Spleen (tissue), 11 donors: Measurements from ENCODE around the gene EDEM1. TPM values are rescaled to one million over a fixed set of nuclear protein-coding genes. Genes with fewer than 3 reads are reported as not detected.

Source experiments
- DNase-seq: peaks from one replicate; pipeline ENCODE4 v3.0.0-alpha.2; 2020
- H3K27ac ChIP-seq, 8 donors: fragments of 200-600 bp; sonication (generic) in 7 of 8; 1 replicate in 4 of 8; 2 replicates in 4 of 8; pipeline versions ENCODE4 v1.5.0 to v1.8.0; 2016 to 2021; ENCODE audit warnings: inconsistent platforms in 4 of 8, mild to moderate bottlenecking in 4 of 8, moderate library complexity in 1 of 8
- H3K27me3 ChIP-seq, 7 donors: fragments of 200-600 bp; sonication (generic) in 6 of 7; replicated peaks in 1 of 7; 1 replicate in 4 of 7; 2 replicates in 3 of 7; pipeline versions ENCODE4 v1.5.0 to v1.8.0; 2016 to 2021; ENCODE audit warnings: inconsistent platforms in 3 of 7, mild to moderate bottlenecking in 1 of 7
- H3K36me3 ChIP-seq, 6 donors: fragments of 200-600 bp; sonication (generic) in 5 of 6; 1 replicate in 4 of 6; 2 replicates in 2 of 6; pipeline versions ENCODE4 v1.5.0 to v1.8.0; 2016 to 2021; ENCODE audit warnings: inconsistent platforms in 2 of 6
- H3K4me1 ChIP-seq, 6 donors: fragments of 200-600 bp; sonication (generic) in 5 of 6; 1 replicate in 3 of 6; 2 replicates in 3 of 6; pipeline versions ENCODE4 v1.5.0 to v1.8.0; 2016 to 2021; ENCODE audit warnings: inconsistent platforms in 3 of 6
- H3K4me3 ChIP-seq, 8 donors: fragments of 200-600 bp; sonication (generic) in 7 of 8; 1 replicate in 4 of 8; 2 replicates in 4 of 8; pipeline versions ENCODE4 v1.5.0 to v1.8.0; 2016 to 2021; ENCODE audit warnings: inconsistent platforms in 4 of 8, mild to moderate bottlenecking in 4 of 8, moderate library complexity in 2 of 8
- H3K9me3 ChIP-seq, 8 donors: fragments of 200-600 bp; sonication (generic) in 7 of 8; 1 replicate in 4 of 8; 2 replicates in 4 of 8; pipeline versions ENCODE4 v1.5.0 to v1.8.0; 2016 to 2021; ENCODE audit warnings: inconsistent platforms in 4 of 8
- POLR2A ChIP-seq, 3 donors: fragments of 450-650 bp; IDR thresholded peaks; one replicate each; pipeline ENCODE4 v1.5.1; 2017; ENCODE audit warnings: antibody characterized with exemption in 3 of 3, mild to moderate bottlenecking in 1 of 3
- POLR2AphosphoS5 ChIP-seq, 3 donors: sonication (generic); formaldehyde crosslinking; IDR thresholded peaks; one replicate each; pipeline ENCODE4 v1.5.1; 2017; ENCODE audit warnings: antibody characterized with exemption in 3 of 3
- WGBS, 5 donors: extraction: QIAGEN DNeasy Blood & Tissue Kit in 3 of 5; methylation state at CpG; one replicate each; pipeline versions ENCODE4 v1.1.5 to v1.1.7; 2013 to 2018; 5-methylcytosine and 5-hydroxymethylcytosine counted together
- intact Hi-C: fragments of 100-400 bp; cut with DNase I; formaldehyde crosslinking; loops from one replicate; pipeline ENCODE4 v1.15.0; 2023; ENCODE audit warnings: low total_unique reads
- polyA plus RNA-seq, 3 donors: library from polyadenylated mRNA; stranded (reverse); fragments of 200-250 nt; gene quantifications; one replicate each; pipeline ENCODE4 v1.2.1, GENCODE V29; 2013
- total RNA-seq, 7 donors: library from RNA; depleted of rRNA in 3 of 7; stranded (reverse); fragments of >200 nt in 3 of 7; fragmentation: NEBNext Ultra II Directional in 4 of 7; extraction: Animal tissue kit (Norgen Biotek cat#: 25700) in 4 of 7; gene quantifications; one replicate each; pipeline versions ENCODE4 v1.1.0 to v1.2.1, GENCODE V29; 2016 to 2021
- TF ChIP-seq, protein P1 (sequence below), 11 experiments: fragments of 200-600 bp in 7 of 11; fragments of 450-650 bp in 4 of 11; sonication (generic) in 4 of 11; IDR thresholded peaks in 8 of 11; conservative IDR thresholded peaks in 3 of 11; 1 replicate in 7 of 11; 2 replicates in 4 of 11; pipeline versions ENCODE4 v1.4.0 to v1.8.0; 2016 to 2021; ENCODE audit warnings: antibody characterized with exemption in 11 of 11, inconsistent platforms in 4 of 11, mild to moderate bottlenecking in 1 of 11
- donor health status: healthy with polysubstance abuse.
- donor health status: DM: no; HTN: no; CAD: no; lungs with moderate emphysema.
- donor health status: DM: no; HTN: no; CAD: no.
- donor health status: Bipolar disorder and iron deficiency.
- donor health status: healthy.
- donor health status: DM: no; HTN: no; CAD: no.
- donor health status: DM: yes; HTN: yes; CAD: no.

EDEM1 gene
- total and polyA plus RNA-seq, 10 donors, result 8.4 to 174 (median 73.8) TPM

DNA sequence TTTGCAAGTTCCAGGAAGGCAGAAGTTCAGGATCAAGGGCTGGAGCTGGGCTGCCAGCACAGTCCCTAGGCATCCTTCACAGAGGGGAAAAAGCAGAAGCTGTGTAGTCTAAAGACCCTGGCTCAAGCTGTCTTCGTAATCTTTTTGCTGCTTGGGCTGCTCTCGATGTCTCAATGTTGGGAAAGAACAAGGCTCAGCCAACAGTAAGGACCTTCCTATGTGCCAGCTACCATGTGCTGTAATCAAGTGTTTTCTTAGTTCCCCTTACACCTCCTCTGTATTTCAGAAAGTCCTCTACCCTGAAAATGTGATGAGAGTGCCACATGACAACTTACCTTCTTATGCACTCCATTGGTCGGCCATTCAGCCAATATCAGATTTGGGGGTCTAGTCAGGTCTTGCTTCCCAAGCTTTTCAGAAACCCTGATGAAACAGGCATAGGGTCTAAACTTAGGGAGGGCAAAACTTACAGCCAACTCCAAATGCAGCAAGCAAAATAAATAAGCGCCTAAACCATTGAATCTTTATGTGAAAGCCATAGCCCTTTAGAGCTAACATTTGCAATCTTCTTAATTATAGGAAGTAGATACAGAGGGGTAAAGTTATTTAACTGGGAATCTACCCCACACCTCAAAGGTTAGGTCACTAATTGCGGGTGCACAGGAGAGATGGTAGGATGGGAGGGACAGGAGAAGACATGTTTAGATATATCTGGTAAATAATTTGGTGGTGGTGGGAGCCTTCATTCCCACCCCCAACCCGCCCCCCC lies 1.2 kb upstream of the EDEM1 start:
- intact Hi-C loops, result loop anchor here (5.0 kb wide), 1 partner anchor 64 kb away; the partner anchor contains the start of gene ARL8B

DNA sequence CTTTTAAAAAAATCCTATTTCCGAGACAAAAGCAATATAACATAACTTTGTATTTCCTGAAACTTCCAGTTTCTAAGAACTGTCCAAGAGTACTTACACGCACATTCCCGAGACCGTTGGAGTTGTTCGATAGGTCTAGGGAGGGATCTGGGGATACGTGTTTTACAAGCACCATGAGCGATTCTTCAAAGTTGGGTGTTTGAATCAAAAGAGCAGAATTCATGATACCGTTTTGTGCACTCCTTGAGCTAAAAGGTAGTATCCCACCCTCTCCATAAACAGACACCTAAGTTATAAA lies 700 bp upstream of the EDEM1 start:
- intact Hi-C loops, result loop anchor here (5.0 kb wide), 1 partner anchor 65 kb away; the partner anchor contains the start of gene ARL8B
- 5 to 17% (median 8%) methylated on average over 8 of the region's 8 CpGs for WGBS, 5 donors
- H3K4me1 ChIP-seq, result peaks cover 34 to 86% (median 84%) of the 10 kb centered on the region in 6 donors

More for the DNA sequence above, 1.2 kb upstream of the EDEM1 start:
- TF ChIP-seq, protein P1, sequence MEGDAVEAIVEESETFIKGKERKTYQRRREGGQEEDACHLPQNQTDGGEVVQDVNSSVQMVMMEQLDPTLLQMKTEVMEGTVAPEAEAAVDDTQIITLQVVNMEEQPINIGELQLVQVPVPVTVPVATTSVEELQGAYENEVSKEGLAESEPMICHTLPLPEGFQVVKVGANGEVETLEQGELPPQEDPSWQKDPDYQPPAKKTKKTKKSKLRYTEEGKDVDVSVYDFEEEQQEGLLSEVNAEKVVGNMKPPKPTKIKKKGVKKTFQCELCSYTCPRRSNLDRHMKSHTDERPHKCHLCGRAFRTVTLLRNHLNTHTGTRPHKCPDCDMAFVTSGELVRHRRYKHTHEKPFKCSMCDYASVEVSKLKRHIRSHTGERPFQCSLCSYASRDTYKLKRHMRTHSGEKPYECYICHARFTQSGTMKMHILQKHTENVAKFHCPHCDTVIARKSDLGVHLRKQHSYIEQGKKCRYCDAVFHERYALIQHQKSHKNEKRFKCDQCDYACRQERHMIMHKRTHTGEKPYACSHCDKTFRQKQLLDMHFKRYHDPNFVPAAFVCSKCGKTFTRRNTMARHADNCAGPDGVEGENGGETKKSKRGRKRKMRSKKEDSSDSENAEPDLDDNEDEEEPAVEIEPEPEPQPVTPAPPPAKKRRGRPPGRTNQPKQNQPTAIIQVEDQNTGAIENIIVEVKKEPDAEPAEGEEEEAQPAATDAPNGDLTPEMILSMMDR (IDR thresholded peaks at IDR 0.05 in 8 of 11, conservative IDR thresholded peaks at IDR 0.05 in 3 of 11), result no peak
- TF ChIP-seq POLR2AphosphoS5 (IDR thresholded peaks at IDR 0.05) (peak in 1 of 3 donors; percentile 54), POLR2A (IDR thresholded peaks at IDR 0.05) (no peak)
- Histone ChIP-seq H3K4me3 (peak overlapping the region in 7 of 8 donors; percentile 72 to 99 (median 88)), H3K27me3 (no peaks in the 10 kb centered on the region), H3K4me1 (peaks cover 28 to 86% (median 83%) of the 10 kb centered on the region in 6 donors), H3K27ac (peak overlapping the region; percentile 89 to 100 (median 99)), H3K9me3 (no peaks in the 10 kb centered on the region), H3K36me3 (peaks cover 0 to 17% (median 0%) of the 10 kb centered on the region in 6 donors)
- DNase-seq, result no peak
- WGBS, 5 donors, result 38 to 55% (median 47%) methylated on average over 6 of the region's 6 CpGs

GRCh38 chr3:5187920-5188418 lies 462 bp downstream of the EDEM1 start:
- peak; percentile 94 for DNase-seq
- Histone ChIP-seq H3K9me3 (no peaks in the 10 kb centered on the region), H3K27me3 (no peaks in the 10 kb centered on the region), H3K4me1 (peaks cover 45 to 86% (median 84%) of the 10 kb centered on the region in 6 donors), H3K36me3 (peaks cover 0 to 4% (median 0%) of the 10 kb centered on the region in 6 donors), H3K4me3 (peak overlapping the region; percentile 72 to 99 (median 92)), H3K27ac (peak overlapping the region; percentile 89 to 100 (median 99))
- WGBS, 5 donors, result 0 to 1% (median 0%) methylated on average over 3 to 66 of the region's 66 CpGs
- intact Hi-C loops, result loop anchor here (5.0 kb wide), 1 partner anchor 66 kb away; the partner anchor contains the start of gene ARL8B
- TF ChIP-seq POLR2A (IDR thresholded peaks at IDR 0.05) (no peak), POLR2AphosphoS5 (IDR thresholded peaks at IDR 0.05) (peak in 1 of 3 donors; percentile 8)
- TF ChIP-seq, protein P1 (IDR thresholded peaks at IDR 0.05 in 8 of 11, conservative IDR thresholded peaks at IDR 0.05 in 3 of 11), result no peak

More for the DNA sequence above, 700 bp upstream of the EDEM1 start:
- TF ChIP-seq, protein P1 (IDR thresholded peaks at IDR 0.05 in 8 of 11, conservative IDR thresholded peaks at IDR 0.05 in 3 of 11), result no peak
- no peak for TF ChIP-seq POLR2A (IDR thresholded peaks at IDR 0.05)
- TF ChIP-seq POLR2AphosphoS5 (IDR thresholded peaks at IDR 0.05), result no peak
- peaks cover 0 to 12% (median 0%) of the 10 kb centered on the region in 6 donors for H3K36me3 ChIP-seq
- no peaks in the 10 kb centered on the region for H3K27me3 ChIP-seq
- no peak for DNase-seq
- peak overlapping the region; percentile 89 to 100 (median 99) for H3K27ac ChIP-seq
- peak overlapping the region; percentile 72 to 99 (median 92) for H3K4me3 ChIP-seq
- H3K9me3 ChIP-seq, result no peaks in the 10 kb centered on the region
